ENCODE data around the gene SLC12A7.

DNA sequence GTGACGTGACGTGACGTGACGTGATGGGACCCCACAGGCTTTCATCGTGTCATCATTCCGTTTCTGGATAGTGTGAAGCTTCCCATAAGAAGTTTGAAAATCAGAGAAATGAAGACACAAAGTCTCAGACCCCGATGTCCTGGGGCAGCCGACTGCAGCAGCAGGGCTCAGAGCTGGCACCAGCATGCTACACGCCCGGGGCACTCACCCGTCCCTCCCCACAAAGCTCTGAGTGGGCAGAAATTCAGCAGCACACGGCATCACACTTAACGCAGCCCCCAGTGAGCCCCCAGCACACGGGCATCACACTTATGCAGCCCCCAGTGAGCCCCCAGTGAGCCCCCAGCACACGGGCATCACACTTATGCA lies 42.2 kb downstream of the SLC12A7 start:
- TF ChIP-seq, protein P1, sequence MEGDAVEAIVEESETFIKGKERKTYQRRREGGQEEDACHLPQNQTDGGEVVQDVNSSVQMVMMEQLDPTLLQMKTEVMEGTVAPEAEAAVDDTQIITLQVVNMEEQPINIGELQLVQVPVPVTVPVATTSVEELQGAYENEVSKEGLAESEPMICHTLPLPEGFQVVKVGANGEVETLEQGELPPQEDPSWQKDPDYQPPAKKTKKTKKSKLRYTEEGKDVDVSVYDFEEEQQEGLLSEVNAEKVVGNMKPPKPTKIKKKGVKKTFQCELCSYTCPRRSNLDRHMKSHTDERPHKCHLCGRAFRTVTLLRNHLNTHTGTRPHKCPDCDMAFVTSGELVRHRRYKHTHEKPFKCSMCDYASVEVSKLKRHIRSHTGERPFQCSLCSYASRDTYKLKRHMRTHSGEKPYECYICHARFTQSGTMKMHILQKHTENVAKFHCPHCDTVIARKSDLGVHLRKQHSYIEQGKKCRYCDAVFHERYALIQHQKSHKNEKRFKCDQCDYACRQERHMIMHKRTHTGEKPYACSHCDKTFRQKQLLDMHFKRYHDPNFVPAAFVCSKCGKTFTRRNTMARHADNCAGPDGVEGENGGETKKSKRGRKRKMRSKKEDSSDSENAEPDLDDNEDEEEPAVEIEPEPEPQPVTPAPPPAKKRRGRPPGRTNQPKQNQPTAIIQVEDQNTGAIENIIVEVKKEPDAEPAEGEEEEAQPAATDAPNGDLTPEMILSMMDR (IDR thresholded peaks at IDR 0.05): no peak
- no peak for TF ChIP-seq POLR2A (IDR thresholded peaks at IDR 0.05)

Data from thyroid gland (tissue), 4 donors.